Right lobe of liver (tissue), 4 donors: ENCODE results near the gene ODF4.

Source experiments
- POLR2A ChIP-seq: fragments of 450-650 bp; IDR thresholded peaks from one replicate; pipeline ENCODE4 v1.6.1; 2017; ENCODE audit warnings: antibody characterized with exemption, mild to moderate bottlenecking
- TF ChIP-seq, protein P1 (sequence below), 4 donors: fragments of 200-600 bp in 3 of 4; fragments of 450-650 bp in 1 of 4; IDR thresholded peaks; one replicate each; pipeline versions ENCODE4 v1.5.1 to v1.8.0; 2016 to 2022; ENCODE audit warnings: antibody characterized with exemption in 4 of 4, mild to moderate bottlenecking in 2 of 4
- donor health status: DM: no; HTN: no; CAD: no.
- donor health status: DM: no; HTN: no; CAD: no.
- donor health status: DM: no; HTN: yes; CAD: no.

DNA sequence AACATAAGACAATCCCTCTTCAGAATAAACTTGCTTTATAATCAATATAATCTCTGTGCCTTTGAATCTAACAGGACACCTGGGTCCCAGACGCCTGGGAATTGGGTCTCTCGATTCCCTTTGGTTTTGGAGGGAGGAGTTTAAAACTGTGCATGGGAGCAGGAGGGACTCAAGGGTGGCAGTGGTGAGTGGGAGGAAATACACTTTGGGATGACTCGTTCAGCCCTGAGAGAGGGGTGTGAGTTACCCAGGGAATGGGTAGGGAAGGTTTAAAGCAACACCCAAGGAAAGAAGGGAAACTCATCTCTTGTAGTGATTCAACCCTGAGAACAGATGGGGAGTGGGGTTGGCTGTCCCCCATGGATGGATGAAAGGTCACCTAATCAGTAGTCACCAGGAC, 49.6 kb upstream of the ODF4 start:
- TF ChIP-seq, protein P1, sequence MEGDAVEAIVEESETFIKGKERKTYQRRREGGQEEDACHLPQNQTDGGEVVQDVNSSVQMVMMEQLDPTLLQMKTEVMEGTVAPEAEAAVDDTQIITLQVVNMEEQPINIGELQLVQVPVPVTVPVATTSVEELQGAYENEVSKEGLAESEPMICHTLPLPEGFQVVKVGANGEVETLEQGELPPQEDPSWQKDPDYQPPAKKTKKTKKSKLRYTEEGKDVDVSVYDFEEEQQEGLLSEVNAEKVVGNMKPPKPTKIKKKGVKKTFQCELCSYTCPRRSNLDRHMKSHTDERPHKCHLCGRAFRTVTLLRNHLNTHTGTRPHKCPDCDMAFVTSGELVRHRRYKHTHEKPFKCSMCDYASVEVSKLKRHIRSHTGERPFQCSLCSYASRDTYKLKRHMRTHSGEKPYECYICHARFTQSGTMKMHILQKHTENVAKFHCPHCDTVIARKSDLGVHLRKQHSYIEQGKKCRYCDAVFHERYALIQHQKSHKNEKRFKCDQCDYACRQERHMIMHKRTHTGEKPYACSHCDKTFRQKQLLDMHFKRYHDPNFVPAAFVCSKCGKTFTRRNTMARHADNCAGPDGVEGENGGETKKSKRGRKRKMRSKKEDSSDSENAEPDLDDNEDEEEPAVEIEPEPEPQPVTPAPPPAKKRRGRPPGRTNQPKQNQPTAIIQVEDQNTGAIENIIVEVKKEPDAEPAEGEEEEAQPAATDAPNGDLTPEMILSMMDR (IDR thresholded peaks at IDR 0.05) = no peak
- TF ChIP-seq POLR2A = no peak
